SH-SY5Y (cell line): ENCODE measurements around the gene NPAS2.

Experiments
- GATA2 ChIP-seq: IDR thresholded peaks from 2 replicates; pipeline ENCODE4 v1.6.1; 2011; ENCODE audit warnings: mild to moderate bottlenecking, low read depth, low read length
- GATA3 ChIP-seq: IDR thresholded peaks from 2 replicates; pipeline ENCODE4 v1.6.1; 2011; ENCODE audit warnings: low read depth, mild to moderate bottlenecking, low read length, moderate library complexity

DNA sequence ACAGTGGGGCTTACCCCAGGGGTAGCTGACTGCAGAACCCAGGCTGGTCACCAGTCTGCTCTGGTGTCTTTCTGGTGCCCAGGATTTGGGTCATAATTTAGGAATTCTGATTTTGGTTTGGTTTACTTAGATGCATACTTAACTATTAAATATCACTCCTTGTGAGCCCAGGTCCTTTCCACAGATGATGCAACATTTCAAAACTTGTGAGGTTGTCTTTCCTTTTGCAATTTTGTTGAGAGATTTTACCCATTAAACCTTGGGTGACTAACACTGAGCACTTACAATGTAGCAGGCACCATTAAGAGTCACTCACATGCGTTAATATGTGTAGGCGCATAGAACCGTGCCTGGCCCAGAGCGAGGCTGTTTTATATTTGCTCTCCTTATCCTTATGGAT is 120.3 kb downstream of the NPAS2 start:
- TF ChIP-seq GATA3: no peak
- no peak for TF ChIP-seq GATA2
